Transverse colon (tissue), 3 donors: Measurements from ENCODE around the gene SBSN.

Experiments
- CTCF ChIP-seq, 5 experiments: fragments of 200-600 bp in 3 of 5; fragments of 450-650 bp in 2 of 5; sonication (generic) in 3 of 5; IDR thresholded peaks; 1 replicate in 2 of 5; 2 replicates in 3 of 5; pipeline ENCODE4 v1.5.1; 2016 to 2017; ENCODE audit warnings: antibody characterized with exemption in 5 of 5, inconsistent platforms in 3 of 5, mild to moderate bottlenecking in 2 of 5, moderate library complexity in 1 of 5
- POLR2A ChIP-seq: fragments of 450-650 bp; IDR thresholded peaks from one replicate; pipeline ENCODE4 v1.6.1; 2016; ENCODE audit warnings: antibody characterized with exemption, mild to moderate bottlenecking, moderate library complexity

GRCh38 chr19:35562336-35562735, 34.2 kb upstream of the SBSN start:
- TF ChIP-seq CTCF (IDR thresholded peaks at IDR 0.05), result no peak
- TF ChIP-seq POLR2A, result no peak
